ENCODE results near the gene GNGT2.

The GNGT2 gene

GRCh38 chr17:49165143-49165542 is 45.2 kb downstream of the GNGT2 start:
- no peak for DNase-seq

GRCh38 chr17:49162866-49163265 is 47.5 kb downstream of the GNGT2 start:
- DNase-seq, result no peak

GRCh38 chr17:49157784-49158183 is 52.6 kb downstream of the GNGT2 start:
- no peak for DNase-seq

GRCh38 chr17:49156256-49156655 is 54.1 kb downstream of the GNGT2 start:
- DNase-seq, result no peak

All from SHP77 treated with DMSO at 0.1 percent for 48 hours (cell line).